Pons (tissue), 1 donor: ENCODE measurements around the gene PPP2R5C.

Experiments used
- DNase-seq: peaks from one replicate; pipeline ENCODE4 v3.0.0-alpha.2; 2016; ENCODE audit warnings: low spot score

The PPP2R5C gene

DNA sequence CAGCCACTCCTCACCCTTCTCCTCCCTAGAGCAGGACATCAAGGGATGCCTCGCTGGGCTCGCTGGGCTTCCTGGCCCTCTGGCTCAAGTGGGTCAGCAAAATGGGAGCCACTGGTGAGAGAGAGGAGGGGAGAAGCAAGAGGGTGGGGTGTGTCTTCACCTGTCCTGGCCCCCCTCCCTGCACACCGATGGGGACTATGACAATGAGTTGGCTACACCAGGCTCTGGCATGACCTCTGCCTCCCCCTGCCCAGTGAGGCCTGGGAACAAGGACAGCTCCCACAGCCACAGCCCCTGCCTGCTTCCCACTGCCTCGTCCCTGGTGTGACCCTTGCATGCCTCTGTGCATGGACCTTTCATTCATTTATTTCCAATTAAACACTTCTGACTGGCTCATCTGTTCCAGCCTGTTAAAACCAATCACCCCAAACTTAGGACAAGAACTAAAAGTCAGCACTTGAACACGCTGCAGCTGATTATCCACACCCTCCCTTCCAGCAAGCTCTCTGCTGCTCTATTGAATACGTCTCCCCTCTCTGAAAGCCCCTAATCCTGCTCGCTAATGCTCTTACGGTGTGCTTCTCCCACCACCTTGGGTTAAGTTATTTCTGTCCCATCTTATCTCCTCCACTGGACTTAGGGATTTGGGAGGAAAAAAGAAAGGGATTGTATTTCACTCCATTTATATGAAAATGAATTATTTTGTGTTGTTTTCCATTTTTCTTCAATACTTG is 5.8 kb upstream of the PPP2R5C start:
- DNase-seq = no peak

DNA sequence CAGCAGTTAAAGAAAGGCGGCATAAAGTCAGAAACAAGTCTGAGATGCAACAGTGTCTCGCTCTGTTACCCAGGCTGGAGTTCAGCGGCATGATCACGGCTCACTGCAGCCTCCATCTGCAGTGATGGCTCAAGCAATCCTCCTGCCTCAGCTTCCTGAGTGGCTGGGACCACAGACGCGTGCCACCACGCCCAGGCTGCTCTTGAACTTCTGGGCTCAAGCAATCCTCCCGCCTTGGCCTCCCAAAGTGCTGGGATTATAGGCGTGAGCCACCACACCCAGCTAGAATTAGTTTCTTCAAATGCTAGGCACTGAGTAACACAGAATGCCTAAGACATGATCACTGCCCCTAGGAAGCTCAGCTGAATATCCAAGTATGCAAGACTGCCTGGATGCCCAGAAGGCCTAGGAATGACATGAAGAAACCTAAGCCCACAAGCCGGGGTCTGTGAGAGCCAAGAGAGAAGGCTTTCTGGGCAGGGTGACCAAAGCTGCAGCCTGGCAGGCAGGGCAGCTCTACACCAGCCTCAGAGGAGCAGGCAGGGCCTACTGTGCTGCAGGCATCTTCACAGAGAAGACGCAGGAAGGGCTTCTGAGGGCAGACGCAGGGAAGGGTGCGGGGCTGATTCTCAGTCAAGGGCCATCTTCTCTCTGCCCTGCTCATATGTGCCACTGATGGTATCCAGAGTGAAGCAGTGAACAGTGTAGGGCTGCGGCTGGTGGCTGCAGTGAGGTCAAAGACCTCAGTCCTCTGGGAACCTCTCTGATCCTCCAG is 4.3 kb upstream of the PPP2R5C start:
- no peak for DNase-seq

DNA sequence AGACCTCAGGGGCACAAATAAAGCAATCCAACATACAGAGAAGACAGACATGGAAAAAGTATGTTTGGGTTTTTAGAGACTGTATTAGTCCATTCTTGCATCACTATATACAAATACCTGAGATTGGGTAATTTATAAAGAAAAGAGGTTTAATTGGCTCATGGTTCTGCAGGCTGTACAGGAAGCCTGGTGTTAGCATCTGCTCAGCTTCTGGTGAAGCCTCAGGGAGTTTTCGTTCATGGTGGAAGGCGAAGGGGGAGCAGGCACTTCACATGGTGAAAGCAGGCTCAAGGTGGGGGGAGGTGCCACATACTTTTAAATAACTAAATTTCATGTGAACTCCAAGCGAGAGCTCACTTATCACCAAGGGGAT is 3.7 kb upstream of the PPP2R5C start:
- no peak for DNase-seq

DNA sequence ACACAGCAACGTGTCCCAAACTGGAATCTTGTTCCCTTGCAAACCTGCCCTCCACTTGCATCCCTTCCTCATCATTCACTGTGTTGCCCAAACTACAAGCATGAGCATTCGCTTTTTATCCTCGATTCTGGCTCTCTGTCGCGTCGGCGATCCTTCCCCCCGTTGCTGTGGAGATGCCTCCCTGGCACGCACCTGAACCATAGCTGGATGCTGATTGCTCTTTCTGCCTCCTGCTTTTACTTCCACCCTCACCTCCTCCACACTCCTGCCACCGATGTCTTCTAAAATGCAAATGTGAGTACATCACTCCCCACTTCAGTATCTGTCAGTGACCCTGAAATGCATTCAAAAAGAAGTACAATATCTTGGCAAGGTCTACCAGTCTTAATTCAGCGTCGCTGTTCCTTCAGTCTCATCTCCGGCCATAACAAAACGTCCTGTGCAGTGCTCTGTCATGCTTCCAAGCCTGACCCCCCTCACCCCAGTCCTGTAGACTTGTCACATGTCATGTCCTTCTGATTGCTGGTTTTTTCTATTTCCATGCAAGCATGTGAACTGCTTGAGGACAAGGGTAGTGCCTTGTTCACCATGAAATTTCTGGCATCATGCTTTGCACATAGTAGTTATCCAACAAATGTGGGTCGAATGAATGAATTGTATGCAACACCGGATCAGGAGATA is 2.5 kb upstream of the PPP2R5C start:
- peak; percentile 35 for DNase-seq

DNA sequence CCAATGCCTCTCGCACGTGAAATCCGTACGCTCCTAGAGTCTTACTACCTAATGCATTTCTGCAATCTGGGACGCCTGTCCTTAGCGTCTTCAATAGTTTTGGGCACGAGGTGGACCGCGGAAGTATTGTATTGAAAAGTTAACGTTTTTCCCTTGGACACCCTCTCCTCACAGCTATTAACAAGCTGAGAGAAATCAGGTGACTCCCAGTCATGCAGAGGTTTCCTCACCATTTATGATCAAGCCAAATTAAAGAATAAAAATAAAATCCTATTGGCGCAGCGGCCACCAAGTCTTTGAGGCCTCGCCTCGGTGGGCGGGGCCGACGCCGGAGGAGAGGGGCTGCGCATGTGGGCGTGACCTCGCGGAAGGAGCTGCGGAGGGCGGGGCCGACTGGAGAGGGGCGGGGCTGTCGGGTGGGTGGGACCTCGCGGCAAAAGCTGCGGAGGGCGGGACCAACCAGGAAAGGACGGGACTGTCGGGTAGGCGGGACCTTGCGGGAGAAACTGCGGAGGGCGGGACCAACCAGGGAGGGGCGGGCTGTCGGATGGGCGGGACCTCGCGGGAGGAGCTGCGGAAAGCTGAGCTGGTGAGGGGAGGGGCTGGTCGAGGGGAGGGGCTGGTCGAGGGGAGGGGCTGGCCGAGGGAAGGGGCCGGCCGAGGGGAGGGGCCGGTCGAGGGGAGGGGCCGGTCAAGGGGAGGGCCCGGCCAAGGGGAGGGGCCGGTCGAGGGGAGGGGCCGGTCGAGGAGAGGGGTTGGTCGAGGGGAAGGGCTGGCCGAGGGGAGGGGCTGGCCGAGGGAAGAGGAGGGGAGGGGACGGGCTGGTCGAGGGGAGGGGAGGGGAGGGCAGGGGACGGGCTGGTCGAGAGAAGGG is 1.1 kb upstream of the PPP2R5C start:
- peak; percentile 96 for DNase-seq

DNA sequence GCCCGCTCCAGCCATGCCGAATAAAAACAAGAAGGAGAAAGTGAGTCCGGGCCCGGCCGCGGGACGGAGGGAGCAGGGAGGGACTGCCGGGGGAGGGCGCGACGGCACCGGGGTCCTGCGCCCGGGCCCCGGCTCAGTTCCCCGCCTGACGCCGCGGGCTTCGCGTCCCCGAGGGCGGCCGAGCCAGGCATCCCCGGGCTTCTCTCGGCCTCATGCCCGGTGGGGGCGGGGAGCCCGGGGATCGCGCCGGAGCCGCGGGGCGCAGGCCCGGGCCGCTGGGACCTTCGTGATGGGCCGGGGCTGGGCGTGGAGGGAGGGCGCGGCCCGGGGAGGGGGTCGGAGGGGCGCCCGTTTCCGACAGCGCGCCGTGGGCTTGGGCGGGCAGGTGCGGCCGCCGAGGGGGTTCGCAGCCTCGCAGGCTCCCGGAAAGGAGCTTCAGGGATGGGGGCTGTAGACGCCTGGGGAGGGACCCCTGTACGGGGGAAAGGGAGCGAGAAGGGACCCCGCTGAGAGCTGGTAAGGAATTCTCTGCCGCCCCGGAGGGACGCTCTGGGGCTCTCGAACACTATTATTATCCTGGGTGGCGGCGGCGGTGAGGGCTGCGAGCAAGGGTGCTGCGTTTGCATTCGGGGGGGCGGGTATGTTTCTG is 496 bp downstream of the PPP2R5C start:
- DNase-seq = no peak

DNA sequence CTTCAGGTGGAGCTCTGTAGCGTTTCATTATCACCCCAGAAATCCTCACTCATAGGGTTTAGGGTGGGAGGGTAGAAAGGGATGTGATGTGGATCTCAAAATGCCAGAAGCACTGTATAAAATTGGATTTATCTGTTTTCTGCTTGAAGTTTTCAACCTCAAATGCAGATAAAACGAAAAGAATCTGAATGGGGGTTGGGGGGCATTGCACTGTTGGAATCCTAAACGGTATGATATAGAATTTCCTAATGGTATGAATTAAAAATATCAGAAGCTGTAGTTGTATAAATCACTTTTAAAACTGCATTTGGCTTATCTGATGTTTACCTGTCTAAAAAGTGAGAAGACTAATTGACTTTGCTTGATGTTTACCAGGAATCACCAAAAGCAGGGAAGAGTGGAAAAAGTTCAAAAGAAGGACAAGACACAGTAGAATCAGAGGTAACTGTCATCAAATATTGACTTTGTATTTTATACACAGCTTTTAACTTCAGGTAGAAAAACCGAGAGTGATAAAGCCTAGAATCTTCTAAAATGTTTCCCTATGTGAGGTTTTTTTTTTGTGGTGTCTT is 1.1 kb downstream of the PPP2R5C start:
- DNase-seq = no peak

DNA sequence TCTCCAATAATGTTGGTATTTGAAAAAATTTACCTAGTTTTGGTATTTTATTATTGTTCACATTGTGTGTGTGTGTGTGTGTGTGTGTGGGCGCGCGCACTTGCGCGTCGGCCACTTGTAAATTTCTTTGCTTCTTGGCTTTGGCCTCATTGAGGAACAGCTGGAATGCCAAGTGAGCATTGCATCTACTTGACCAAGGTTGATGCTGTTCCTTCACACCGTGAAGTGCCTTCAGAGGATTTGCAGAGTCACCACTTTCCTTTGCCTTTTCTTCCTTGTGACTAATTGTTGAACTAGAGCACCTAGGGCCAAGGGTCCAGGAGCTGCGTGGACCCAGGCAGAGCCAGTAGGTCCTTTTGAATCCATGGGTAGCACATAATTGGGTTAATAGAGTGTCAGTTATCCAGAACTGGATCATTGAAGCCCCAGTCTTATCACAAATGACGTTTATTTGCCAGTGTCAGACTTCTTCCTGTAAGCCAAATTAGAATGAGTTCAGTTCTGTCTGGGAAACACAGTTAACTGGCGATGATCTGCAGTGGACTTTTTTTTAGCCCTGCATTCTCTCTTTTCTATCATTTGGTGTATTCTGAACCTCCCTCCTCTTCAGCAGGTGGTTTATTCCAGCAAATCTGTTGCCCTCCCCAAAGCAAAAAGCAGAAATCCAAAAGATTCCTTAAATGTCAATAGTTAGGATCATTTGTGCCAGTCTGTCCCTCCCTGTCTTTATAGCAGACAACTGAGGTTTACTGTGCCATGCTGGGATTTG is 2.6 kb downstream of the PPP2R5C start:
- no peak for DNase-seq

DNA sequence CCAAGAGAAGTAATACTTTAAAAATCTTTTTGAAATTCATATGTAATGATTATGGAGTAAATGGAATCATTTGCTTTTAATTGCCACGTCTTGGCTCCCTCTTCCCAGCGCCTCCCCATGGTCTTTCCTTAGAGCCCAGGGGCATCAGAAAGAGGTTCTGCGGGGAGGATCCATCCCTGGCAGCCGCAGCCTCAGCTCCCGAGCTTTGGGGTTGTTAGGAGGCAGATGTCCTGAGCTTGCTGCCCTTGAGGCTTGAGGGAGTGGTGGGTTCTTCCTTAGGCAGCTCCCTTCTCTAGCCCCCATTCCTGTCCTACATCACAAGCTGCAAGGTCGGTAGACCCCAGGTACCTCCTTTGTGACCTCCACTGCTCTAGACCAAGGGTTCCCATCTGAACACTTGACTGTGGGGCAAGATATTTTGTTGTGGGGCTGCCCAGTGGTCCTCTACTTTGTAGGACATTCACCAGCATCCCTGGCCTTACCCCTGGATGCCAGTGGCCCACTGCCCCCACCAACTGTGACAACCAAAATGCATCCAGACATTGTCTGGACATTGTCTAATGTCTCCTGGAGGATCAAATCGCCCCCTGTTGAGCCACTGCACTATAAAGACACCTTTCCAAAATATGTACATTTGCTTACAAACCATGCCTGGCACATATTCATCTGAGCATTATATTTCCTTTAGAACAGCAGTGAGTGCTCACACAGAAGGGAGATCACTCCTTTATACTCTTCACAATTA is 6.3 kb downstream of the PPP2R5C start:
- no peak for DNase-seq

DNA sequence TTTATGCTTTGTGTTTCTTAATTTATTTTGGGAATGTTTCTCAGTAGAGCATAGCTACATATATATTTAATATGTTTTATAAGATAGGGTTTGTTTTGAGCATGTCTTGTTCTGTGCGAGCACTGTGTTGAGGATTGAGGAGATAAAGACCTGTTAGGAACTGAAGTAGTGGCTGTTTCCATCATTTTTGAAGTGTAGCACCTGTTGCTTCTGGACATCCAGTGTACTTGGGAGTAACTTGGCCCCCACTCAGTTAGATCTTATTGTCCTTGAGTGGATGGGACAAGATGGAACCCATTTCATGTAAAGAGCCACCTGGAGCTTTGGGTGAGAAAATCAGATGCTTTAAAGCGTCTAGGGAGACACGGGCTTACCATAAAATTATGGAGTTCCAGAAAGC is 8.7 kb downstream of the PPP2R5C start:
- no peak for DNase-seq

DNA sequence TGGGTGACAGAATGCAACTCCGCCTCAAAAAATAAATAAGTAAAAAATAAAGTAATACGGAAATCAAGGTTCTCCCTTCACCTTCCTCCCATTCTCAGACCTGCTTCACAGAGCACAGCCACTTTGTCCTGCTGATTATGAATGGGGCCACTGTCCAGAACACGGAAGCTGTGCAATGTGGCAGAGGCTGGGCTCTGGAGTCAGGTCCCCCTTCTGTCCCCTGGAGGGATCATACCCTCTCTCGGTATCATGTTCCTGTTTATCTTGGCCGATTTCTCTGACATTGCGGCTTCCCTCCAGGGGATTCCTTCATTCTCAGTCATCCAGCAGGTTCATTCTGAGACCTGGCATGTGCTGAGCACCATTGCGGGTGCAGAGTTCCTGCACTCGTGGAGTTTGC is 11.3 kb downstream of the PPP2R5C start:
- no peak for DNase-seq

DNA sequence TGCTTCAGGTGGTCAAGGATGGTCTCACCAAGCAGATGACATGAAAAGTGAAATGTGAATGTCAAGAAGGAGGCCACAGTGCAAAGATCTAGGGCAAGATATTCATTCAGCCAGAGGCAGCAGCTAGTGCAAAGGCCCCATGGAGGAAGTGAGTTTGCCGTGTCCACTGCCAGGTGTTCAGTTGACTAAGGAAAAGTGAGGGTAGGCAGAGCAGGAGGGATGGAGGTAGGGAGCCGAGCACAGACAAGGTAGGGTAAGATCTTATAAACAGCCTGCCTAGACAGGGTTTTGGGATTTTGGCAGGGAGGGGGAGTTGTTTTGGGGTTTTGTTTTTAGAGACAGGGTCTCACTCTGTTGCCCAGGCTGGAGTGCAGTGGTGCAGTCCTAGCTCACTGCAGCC is 11.9 kb downstream of the PPP2R5C start:
- no peak for DNase-seq

DNA sequence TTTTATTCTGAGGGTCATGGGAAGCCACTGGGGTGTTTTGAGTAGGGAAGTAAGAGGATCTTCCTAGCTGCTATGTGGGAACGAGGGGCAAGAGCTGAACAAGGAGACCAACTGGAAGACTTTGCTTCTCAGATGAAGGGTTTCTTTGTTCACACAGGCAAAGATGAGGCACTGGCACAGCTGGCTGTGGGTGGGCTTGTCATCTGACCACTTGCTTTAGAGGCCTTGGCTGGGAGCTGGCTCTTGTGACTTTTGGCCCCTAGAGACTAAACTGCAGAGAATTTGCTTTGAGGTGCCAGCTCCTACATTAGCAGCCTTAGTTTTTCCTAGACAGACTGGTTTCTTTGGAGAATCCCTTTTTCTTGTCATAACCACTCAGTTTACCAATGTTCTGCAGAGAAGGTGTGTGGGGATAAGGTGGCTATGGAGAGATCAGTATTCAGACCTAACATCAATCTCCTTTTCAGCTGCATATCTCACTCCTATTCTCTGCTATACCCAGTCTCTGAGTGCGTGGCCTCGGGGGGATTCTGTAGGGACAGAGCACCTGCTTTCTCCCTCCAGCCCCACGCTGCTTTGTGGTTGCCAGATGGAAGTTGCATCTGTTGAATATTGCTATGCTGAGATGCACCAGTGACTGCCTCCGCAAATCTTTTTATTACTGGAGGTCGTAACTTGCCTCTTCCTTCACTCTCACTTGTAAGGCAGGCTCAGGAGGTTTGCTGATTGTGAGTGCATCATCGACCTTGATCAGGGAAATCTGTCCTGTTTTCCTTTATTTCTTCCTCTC is 12.7 kb downstream of the PPP2R5C start:
- DNase-seq = peak; percentile 85

DNA sequence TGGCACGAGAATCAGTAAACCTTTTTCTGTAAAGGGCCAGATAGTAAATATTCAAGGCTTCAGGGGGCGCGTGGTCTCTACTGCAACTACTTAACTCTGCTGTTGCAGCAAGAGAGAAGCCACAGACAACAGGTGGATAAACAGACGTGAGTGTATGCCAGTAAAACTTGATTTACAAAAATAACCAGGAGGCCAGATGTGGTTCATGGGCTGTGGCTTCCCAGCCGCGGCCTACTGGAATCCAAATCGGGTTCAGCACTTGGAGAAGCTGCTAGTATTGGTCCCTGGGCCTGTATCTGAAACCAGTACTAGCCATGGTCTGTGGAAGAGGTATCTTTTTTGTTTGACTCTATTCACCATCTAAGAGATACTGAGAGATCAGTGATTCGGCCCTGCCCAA is 13.3 kb downstream of the PPP2R5C start:
- DNase-seq = no peak

DNA sequence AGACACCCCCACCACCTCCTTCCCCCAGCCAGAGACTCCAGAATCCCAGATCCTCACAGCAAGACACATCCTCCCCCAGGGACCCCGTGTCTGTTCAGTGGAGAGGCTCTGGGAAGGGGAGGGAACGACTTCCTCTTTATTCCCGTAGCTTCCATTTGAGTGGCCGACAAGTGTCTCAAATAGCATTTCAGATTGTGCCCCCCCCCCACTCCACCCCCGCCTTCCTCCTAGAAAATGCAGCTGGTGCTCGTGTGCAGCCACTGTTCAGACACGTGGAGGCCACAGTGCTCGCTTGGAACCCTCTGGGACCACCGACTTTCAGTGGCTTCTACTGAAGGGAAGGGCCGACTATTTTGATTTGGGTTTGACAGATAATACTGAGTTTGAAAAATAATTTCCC is 14.3 kb downstream of the PPP2R5C start:
- DNase-seq = no peak

DNA sequence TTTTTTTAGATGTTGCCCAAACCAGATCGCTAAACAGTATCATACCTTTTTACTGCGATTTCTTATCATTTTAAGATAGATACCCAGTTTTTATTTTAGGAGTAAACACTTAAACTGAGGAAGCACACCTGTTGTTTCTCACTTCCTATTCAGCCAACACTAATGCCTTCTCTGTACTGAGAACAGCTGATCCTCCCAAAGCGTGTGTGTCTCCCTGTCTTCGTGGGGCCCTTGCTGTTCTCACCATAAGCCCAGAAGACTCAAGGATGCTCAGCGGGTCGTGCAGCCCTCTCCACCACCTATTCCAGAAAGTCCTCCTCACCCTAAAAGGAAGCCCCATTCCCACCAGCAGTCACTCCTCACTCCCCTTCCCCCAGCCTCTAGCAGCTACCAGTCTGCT is 14.8 kb downstream of the PPP2R5C start:
- DNase-seq = no peak

DNA sequence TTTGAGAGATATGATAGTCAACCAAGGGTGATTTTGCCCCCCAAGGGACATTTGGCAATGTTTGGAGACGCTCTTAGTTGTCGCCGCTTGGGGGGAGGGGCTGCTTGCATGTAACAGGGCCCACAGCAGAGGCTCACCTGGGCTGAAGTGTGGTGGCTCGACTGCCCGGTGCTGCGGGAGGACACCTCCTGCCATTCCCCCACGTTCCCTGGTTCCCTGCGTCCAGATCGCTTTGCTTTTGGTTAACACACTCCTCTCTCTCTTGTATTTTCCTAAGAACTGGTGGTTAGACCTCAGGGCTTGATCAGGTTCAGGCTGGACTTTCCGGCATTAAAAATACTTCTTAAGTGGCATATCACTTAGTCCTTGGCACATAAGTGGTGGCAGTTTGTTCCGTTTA is 18.9 kb downstream of the PPP2R5C start:
- no peak for DNase-seq

DNA sequence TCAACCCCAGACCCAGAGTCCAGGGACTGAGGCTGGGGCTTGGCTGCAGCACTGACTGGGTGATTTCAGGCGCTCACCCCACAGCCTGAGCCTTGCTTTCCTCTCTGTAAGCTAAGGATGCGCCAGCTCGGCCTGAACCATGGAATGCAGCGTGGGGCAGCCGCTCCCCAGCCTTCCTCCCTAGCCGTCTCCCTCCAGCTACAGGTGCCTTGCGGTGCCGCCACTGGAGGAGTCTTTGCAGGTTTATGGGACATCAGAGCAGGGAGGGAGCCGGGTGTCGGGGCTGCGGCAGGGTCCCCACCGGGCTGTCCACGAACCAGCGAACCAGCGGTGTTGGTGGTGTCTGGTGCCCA is 19.4 kb downstream of the PPP2R5C start:
- DNase-seq = no peak
